Diencephalon (tissue), 1 donor: ENCODE measurements around the gene OBSCN. TPM values are rescaled to one million over a fixed set of nuclear protein-coding genes. Genes with fewer than 3 reads are reported as not detected.

Experiments used
- total RNA-seq: library from RNA; depleted of rRNA; stranded (reverse); fragments of >200 nt; gene quantifications from one replicate; pipeline ENCODE4 v1.2.3, GENCODE V29; 2014

Gene OBSCN, protein sequence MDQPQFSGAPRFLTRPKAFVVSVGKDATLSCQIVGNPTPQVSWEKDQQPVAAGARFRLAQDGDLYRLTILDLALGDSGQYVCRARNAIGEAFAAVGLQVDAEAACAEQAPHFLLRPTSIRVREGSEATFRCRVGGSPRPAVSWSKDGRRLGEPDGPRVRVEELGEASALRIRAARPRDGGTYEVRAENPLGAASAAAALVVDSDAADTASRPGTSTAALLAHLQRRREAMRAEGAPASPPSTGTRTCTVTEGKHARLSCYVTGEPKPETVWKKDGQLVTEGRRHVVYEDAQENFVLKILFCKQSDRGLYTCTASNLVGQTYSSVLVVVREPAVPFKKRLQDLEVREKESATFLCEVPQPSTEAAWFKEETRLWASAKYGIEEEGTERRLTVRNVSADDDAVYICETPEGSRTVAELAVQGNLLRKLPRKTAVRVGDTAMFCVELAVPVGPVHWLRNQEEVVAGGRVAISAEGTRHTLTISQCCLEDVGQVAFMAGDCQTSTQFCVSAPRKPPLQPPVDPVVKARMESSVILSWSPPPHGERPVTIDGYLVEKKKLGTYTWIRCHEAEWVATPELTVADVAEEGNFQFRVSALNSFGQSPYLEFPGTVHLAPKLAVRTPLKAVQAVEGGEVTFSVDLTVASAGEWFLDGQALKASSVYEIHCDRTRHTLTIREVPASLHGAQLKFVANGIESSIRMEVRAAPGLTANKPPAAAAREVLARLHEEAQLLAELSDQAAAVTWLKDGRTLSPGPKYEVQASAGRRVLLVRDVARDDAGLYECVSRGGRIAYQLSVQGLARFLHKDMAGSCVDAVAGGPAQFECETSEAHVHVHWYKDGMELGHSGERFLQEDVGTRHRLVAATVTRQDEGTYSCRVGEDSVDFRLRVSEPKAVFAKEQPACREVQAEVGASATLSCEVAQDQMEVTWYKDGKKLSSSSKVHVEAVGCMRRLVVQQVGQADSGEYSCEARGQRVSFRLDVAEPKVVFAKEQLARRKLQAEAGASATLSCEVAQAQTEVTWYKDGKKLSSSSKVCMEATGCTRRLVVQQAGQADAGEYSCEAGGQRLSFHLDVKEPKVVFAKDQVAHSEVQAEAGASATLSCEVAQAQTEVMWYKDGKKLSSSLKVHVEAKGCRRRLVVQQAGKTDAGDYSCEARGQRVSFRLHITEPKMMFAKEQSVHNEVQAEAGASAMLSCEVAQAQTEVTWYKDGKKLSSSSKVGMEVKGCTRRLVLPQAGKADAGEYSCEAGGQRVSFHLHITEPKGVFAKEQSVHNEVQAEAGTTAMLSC (N-terminal part only)
- 30.2 TPM for total RNA-seq

DNA sequence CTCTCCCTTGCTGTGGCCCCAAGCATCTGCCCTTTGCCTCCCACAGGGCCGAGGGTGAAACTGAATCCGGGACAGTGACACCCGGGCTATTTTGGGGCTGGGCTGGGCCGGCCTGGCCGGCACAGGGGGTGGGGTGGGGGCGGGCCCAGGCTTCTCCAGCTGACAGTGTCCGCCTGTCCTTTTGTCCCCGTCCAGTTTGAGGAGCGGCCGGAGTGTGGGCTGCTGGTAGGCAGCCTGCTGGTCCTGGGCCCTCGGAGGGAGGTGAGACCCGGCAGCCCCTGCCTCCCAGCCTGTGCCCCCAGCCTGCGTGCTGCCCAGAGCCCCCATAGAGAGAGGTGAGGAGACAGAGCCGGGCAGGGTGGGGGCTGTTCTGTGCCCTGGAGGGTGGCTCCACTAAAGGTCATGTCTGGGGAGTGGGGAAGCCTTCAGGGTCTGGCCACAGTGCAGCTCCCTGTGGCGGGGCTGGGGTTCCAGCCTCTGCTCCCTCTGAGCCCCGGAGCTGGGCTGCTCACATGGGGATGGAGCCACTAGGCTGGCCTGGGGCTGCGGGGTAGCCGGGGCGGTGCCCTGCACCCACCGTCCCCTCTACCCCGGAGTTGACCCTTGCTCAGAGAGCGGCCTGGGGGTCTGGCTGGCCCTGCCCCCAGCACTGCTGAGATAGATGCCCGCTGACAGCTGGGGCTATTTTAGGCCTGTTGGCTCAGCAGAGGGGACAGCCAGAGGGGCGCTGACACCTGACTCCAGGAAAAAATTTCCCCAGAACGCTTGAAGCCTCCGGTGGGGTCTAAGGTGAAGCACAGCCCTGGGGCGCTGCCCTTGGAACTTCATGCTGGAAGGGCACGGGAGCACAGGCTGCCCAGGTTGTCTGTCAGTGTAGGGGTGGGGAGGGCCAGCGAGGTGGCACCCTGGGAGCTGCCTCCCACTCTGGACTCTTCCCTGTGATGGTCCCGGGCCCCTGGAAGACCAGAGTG, at the start of gene OBSCN:
Gene OBSCN, plus strand, starts transcription at position 194 of the 971 bp plus-strand sequence. CDS start 3,740 bp downstream, outside the sequence.

DNA sequence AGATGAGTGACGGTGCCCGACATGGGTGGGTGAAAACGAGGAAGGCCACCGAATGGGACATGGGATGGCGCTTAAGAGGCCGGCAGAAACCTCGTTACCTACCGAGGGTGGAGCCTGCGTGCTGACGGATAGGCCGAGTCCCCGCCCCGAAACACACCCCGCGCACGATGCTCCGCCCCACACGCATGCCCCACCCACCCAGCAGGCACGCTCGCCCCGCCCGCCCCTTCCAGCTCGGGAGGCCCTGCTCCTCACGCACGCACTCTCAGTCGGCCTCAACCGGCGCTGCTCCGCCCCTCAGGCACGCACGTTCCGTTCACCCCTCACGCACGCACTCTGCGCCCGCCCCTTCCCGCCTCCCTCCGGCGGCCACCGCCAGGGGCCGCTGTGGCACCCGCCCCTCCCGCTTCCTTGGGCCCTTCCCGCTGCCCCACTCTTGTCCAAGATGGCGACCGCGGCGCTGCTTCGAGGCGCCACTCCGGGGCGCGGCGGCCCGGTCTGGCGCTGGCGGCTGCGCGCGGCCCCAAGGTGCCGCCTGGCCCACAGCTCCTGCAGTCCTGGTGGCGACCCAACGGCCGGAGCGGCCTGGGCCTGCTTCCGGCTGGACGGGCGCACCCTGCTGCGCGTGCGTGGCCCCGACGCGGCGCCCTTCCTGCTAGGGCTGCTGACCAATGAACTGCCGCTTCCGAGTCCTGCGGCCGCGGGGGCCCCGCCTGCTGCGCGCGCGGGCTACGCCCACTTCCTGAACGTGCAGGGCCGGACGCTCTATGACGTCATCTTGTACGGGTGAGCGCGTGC, 42.3 kb upstream of the OBSCN start, which contains the start of gene IBA57:
Gene IBA57, plus strand, starts transcription at position 433 of the 798 bp plus-strand sequence. Its CDS starts 13 bp downstream, at position 446.

DNA sequence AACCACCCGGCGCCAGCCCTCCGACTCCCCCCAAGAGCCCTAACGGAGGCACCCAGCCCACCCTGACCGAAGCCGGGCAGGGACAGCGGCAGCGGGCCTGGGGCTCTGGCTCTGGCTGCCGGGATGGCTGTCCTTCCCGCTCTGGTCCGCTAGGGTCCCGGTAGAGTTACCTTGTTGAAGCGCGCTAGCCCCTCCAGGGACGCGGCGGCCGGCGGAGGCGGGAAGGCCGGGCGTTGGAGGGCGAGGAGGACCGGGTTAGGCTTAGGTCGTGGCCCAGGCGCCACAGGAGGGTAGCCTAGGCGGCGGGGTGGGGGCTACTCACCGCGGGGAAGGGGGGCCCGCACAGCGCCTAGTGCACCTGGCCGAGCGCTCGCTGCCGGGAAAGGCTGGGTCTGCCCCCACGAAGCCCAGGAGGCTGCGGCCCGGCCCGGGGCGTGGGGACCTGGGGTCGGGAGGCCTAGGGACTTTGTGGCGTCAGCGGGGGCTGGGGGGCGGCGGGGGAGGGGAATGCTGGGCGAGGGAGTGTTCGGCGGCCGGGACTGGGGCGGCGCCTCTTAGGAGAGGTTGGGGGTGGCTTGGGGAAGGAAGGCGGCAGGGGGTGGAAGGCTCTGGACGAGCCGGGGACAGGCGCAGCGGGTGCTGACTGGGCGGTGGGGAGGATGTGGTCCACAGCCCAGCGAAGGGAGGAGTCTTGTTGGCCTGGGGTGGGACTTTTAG, 208.5 kb downstream of the OBSCN start, which contains the start of gene TRIM17:
Gene TRIM17, minus strand, starts transcription at position 645 of the 717 bp plus-strand sequence. CDS start 1,789 bp downstream, outside the sequence.

Other genes starting within 250 kb of the OBSCN start
- gene WNT3A, start 201.0 kb upstream of the OBSCN start, total RNA-seq = not detected
- 184 TPM for gene ARF1, start 125.3 kb upstream of the OBSCN start, total RNA-seq
- 6.5 TPM for gene C1orf35, start 104.7 kb upstream of the OBSCN start, total RNA-seq
- gene MRPL55, start 98.7 kb upstream of the OBSCN start, total RNA-seq = 35.8 TPM
- 160 TPM for gene GUK1, start 67.8 kb upstream of the OBSCN start, total RNA-seq
- 0.92 TPM for gene GJC2, start 58.1 kb upstream of the OBSCN start, total RNA-seq
- 5.5 TPM for gene IBA57, start 42.2 kb upstream of the OBSCN start, total RNA-seq
- gene TRIM11, start 198.8 kb downstream of the OBSCN start, total RNA-seq = 15.5 TPM
- gene TRIM17, start 208.8 kb downstream of the OBSCN start, total RNA-seq = 4.4 TPM